Lower leg skin (tissue), 3 donors: ENCODE results near the gene SLC26A11.

Source experiments
- POLR2A ChIP-seq, 2 donors: fragments of 450-650 bp; IDR thresholded peaks; one replicate each; pipeline ENCODE4 v1.6.1; 2016 to 2017; ENCODE audit warnings: antibody characterized with exemption in 2 of 2, mild to moderate bottlenecking in 1 of 2, moderate library complexity in 1 of 2
- TF ChIP-seq, protein P1 (sequence below), 3 donors: fragments of 450-650 bp; IDR thresholded peaks; one replicate each; pipeline ENCODE4 v1.5.1; 2016; ENCODE audit warnings: antibody characterized with exemption in 3 of 3, mild to moderate bottlenecking in 3 of 3, moderate library complexity in 2 of 3

- TF ChIP-seq, protein P1, sequence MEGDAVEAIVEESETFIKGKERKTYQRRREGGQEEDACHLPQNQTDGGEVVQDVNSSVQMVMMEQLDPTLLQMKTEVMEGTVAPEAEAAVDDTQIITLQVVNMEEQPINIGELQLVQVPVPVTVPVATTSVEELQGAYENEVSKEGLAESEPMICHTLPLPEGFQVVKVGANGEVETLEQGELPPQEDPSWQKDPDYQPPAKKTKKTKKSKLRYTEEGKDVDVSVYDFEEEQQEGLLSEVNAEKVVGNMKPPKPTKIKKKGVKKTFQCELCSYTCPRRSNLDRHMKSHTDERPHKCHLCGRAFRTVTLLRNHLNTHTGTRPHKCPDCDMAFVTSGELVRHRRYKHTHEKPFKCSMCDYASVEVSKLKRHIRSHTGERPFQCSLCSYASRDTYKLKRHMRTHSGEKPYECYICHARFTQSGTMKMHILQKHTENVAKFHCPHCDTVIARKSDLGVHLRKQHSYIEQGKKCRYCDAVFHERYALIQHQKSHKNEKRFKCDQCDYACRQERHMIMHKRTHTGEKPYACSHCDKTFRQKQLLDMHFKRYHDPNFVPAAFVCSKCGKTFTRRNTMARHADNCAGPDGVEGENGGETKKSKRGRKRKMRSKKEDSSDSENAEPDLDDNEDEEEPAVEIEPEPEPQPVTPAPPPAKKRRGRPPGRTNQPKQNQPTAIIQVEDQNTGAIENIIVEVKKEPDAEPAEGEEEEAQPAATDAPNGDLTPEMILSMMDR (IDR thresholded peaks at IDR 0.05), result no peak
- TF ChIP-seq POLR2A (IDR thresholded peaks at IDR 0.05), result no peak
Measured at GRCh38 chr17:80198144-80198661, 22.0 kb upstream of the SLC26A11 start.
